Body of pancreas (tissue), 4 donors: ENCODE measurements around the gene PLEKHM1.
"Not testable (repeated sequence)": the region's sequence is repeated elsewhere in the genome, so short reads cannot be mapped to it uniquely, and the experiment has no call there.

Experiments used
- POLR2A ChIP-seq, 3 donors: fragments of 450-650 bp; IDR thresholded peaks; one replicate each; pipeline ENCODE4 v1.6.1; 2016; ENCODE audit warnings: antibody characterized with exemption in 3 of 3, mild to moderate bottlenecking in 2 of 3
- TF ChIP-seq, protein P1 (sequence below), 7 experiments: fragments of 450-650 bp in 4 of 7; fragments of 200-600 bp in 3 of 7; sonication (generic) in 3 of 7; IDR thresholded peaks; one replicate each; pipeline ENCODE4 v1.5.1; 2016 to 2019; ENCODE audit warnings: antibody characterized with exemption in 7 of 7

DNA sequence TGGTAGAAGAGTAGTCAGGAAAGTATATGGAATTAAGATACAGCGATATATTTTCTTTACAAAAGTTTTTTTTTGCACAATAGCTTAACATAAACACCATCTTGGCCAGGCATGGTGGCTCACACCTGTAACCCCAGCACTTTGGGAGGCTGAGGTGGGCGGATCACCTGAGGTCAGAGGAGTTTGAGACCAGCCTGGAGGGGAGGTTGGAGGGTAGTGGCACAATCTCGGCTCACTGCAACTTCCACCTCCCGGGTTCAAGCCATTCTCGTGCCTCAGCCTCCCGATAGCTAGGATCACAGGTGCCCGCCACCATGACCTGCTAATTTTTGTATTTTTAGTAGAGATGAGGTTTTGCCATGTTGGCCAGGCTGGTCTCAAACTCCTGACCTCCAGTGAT, 47.6 kb upstream of the PLEKHM1 start:
- TF ChIP-seq, protein P1, sequence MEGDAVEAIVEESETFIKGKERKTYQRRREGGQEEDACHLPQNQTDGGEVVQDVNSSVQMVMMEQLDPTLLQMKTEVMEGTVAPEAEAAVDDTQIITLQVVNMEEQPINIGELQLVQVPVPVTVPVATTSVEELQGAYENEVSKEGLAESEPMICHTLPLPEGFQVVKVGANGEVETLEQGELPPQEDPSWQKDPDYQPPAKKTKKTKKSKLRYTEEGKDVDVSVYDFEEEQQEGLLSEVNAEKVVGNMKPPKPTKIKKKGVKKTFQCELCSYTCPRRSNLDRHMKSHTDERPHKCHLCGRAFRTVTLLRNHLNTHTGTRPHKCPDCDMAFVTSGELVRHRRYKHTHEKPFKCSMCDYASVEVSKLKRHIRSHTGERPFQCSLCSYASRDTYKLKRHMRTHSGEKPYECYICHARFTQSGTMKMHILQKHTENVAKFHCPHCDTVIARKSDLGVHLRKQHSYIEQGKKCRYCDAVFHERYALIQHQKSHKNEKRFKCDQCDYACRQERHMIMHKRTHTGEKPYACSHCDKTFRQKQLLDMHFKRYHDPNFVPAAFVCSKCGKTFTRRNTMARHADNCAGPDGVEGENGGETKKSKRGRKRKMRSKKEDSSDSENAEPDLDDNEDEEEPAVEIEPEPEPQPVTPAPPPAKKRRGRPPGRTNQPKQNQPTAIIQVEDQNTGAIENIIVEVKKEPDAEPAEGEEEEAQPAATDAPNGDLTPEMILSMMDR (IDR thresholded peaks at IDR 0.05), result not testable (repeated sequence)
- TF ChIP-seq POLR2A (IDR thresholded peaks at IDR 0.05), result not testable (repeated sequence)
